Activated T-helper 9 cell treated with anti-CD3 and anti-CD28 coated beads, Interleukin-2, amount 50 U/mL, for 16 hours (primary cell): ENCODE measurements around the gene GSG1L.
"Not testable (repeated sequence)": the region's sequence is repeated elsewhere in the genome, so short reads cannot be mapped to it uniquely, and the experiment has no call there.

Source experiments
- DNase-seq: peaks from one replicate; pipeline ENCODE4 v3.0.0-alpha.2; 2020; ENCODE audit warnings: low read depth

GSG1L gene

DNA sequence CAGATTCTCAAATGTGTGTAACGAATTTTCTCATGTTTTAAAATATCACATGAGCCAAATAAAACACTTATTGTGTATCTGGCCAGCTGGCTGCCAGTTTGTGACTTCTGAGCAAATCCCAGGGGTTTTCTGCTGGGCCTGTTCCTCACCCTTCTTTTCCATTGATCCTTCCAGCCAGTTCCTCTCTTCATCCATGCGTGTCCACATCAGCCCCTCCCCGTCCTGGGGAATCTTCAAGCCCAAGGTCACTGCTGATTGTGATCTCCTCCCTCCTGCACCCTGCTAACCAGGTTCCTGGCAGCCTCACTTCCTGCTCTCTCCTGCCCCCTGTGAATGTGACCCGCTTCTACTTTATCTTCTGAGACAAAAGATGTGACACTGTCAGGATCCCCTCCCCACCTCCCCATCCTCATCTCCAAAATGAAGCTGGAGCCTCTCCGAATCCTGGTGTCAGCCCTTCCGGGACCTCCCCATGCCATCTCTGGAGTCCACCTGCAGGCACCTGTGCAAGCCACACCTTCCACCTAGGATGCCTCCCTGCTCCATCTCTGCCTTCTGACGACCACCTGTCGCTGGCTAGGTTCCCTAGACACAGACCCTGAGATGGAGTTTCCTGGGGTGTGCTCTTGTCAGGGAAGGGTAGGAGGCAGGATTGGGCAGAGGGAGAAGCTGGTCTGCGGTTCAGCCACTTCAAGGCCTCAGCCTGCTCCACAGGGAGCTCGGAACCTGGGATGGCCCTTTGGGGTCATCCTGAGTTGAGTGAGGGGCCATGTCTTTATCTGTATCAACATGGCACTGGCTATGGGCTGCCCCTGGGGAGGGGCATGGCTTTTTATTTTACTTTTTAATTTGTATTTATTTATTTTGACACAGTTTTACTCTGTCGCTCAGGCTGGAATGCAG, 308.5 kb downstream of the GSG1L start:
- DNase-seq, result no peak

DNA sequence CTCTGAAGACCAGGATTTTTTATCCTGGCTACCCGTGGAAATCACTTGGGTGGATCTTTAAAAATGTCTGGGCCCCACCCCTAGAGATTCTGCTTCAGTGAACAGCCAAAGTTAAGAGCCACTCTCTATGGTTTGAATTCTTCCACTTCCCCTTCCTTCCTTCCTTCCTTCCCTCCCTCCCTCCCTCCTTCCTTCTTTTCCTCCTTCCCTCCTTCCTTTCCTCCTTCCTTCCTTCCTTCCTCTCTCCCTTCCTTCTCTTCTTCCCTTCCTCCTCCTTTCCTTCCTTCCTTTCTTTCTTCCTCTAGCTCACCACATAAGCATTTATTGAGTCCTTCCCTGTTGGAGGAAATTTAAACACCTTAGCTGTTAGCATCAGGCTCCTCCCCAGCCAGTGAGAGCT, 310.0 kb downstream of the GSG1L start:
- no peak for DNase-seq

DNA sequence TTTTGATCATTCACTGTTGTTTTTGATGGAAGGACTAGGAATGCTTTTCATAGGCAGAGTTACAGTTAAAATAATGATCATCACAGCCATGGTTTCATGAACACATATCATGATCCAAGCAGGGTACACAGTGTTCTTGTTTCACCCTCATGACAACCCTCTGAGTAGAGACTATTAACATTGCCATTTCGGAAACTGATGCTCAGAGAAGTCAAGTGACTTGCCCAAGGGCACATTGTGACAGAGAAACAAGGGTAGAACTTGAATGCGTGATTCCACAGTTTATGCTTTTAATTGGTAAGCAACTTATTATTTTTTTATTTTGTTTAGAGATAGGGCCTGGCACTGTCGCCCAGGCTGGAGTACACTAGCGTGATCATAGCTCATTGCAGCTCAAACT, 311.3 kb downstream of the GSG1L start:
- DNase-seq, result no peak

DNA sequence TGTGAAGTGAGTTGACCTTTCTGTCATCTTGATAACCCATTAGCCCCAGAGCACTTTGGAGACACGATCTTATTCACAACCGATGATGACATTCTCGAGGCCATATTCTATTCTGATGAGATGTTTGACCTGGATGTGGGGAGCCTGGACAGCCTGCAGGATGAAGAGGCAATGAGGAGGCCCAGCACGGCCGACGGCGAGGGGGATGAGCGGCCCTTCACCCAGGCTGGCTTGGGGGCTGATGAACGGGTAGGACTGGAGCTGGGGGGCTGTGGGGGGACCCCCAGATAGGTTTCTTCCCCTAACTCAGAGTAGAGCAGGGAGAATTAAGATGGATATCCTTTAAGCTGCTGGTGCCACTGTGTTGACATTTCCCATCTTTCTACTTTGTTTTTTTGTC, 311.8 kb downstream of the GSG1L start:
- DNase-seq, result no peak

DNA sequence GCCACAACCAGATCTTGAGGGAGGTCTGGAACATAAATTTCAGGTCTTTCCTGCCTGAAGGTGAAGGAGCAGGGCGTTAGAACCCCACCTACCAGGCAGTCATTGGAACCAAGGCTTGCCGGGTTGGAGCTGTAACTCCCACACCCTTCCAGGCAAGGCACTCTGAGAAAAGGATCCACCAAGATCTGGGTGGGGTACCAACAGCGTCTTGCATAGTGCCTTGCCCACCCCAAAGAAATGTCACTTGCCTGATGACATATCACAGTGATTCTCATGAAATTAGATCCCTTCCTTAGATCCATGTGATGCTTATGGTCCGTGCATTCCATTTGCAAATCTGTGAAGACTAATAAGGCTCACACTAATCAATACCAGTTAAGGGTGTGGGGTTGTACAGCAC, 312.3 kb downstream of the GSG1L start:
- no peak for DNase-seq

DNA sequence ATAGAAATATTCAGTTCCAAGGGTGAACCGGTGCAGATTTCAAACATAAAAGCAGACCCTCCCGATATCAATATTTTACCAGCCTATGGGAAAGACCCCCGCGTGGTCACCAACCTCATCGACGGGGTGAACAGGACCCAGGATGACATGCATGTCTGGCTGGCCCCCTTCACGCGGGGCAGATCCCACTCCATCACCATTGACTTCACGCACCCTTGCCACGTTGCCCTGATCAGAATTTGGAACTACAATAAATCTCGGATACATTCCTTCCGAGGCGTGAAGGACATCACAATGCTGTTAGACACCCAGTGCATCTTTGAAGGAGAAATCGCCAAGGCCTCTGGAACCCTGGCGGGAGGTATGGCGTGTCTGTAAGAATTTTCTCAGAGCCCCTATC, 313.6 kb downstream of the GSG1L start:
- DNase-seq, result no peak

DNA sequence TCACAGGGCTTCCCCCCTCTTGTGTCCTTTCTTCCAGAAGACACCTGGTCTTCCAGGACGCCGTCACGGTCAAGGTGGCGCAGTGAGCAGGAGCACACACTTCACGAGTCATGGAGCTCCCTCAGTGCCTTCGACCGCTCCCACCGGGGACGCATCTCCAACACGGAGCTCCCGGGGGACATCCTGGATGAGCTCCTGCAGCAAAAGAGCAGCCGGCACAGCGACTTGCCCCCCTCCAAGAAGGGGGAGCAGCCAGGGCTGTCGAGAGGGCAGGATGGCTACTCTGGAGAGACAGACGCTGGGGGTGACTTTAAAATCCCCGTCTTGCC, 314.0 kb downstream of the GSG1L start:
- DNase-seq, result no peak

DNA sequence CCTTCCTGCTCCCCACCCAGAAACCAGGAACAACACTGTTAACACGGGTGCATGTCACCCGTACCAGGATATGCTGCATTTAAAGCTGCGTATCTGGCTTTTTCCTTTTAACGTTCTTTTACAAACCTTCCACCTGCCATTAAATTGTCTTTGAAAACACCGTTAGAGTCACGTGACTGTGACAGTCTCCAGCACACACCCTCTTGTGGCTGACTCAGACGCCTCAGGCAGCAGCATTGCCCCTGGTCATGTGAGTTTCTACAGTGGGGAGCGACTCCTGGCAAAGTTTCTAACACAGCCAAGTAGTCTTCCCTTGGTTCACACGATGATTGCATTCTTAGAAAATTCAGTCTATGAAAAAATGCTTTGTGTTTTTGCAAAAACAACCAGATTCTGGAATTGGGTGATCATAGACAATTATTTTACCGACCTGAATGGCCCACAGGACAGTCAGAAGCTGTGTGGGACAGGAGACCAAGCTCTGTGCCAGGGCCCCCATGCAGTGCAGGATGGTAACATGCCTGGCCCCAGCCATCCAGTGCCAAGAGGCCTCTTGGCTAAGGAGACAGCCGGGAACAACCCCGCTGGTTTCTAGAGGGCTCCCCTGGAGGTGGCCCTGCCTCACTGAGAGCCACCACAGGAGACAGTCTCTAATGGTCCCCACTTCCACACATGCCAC, 314.5 kb downstream of the GSG1L start:
- DNase-seq, result no peak

DNA sequence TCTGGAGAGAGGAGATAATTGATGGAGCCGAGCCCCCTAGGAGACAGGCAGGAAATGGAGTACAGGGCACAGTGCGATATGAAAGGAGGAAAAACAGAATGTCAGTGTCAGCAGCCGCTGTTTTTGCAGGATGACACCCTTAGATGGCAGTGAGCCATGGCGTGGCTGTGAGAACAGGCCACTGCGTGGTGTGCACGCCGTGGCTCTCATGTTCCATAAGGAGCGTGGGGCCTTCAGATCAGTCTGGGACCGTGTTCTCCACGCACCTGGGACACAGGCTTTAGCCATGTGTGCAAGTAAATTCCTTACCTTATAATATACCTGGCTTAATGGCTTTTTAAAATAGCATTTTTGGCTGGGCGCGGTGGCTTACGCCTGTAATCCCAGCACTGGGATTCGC, 315.6 kb downstream of the GSG1L start:
- no peak for DNase-seq

DNA sequence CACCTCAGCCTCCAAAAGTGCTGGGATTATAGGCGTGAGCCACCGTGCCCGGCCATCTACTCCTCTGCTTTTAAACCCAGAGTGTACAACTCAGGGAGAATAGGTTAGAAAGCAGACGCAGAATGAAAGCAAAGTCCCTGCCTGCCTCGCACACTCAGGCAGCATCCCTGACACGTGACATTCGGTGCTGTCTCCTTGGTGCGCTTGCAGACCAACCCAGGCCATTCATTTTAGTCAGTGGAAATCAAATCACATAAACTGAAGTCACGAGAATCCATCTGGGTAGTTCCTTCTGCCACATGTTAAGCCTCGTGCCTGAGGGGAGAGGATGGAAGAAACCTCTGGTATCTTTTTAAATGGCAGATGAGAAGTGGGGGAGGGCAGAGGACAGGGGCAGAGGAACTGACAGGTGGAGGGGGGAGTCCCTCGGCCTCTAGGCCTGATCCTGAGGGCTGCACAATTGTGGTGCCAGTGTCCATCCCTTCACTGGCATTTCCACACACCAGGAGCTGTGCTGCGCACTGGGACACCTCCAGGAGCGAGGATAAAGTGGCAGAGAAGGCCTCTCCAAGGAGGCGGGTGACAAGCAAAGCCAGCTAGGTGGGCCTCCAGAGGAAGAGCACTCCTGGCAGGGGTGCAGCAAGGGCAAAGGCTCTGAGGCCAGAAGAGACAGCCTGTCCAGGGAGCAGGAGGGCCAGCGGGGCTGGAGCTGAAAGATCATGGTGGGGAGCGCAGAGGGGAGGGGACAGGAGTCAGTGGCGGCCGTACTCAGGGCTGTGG, 317.2 kb downstream of the GSG1L start:
- no peak for DNase-seq

DNA sequence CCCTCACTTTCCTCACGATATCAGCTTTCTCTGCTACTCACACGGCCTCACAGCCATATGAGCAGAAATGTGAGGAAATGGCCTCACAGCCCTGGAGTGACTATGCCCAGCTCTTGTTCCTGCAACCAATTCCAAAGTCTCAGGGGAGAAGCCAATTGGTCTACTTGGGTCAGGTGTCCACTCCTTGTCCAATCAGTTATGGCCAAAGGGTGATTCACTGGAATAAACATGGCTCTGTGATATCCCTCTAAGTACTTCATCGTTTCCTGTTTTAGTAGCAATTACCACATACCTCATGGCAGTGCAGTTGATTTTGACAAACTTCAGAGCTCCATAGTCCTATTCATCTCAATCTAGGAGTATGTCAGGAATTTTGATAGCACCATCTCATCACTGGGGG, 318.2 kb downstream of the GSG1L start:
- DNase-seq, result no peak

DNA sequence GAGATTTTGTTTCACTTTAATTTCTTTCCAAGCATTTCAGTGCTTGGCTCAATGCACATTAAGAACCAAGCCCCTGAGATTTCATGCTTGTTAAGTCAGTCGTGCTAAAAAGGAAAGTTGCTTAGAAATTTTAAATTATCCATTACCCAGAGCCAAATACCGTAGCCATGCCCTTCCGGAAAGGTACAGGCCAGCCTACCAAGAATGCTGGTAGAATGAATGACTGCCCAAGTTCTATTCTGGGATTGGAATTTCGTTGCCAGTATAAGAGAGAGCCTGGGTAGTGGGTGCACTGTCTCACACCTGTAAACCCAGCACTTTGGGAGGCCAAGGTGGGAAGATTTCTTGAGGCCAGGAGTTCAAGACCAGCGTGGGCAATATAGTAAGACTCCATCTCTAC, 319.6 kb downstream of the GSG1L start:
- DNase-seq, result no peak

DNA sequence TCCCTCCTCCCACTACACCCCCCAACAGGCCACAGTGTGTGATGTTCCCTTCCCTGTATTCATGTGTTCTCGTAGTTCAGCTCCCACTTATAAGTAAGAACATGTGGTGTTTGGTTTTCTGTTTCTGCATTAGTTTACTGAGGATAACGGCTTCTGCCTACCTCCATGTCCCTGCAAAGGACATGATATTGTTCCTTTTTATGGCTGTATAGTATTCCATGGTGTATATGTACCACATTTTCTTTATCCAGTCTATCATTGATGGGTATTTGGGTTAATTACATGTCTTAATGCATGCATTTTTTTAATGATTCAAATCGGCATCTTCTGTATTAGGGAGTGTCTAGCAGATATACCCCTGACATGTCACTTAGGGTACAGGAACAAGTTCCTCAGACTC, 320.5 kb downstream of the GSG1L start:
- not testable (repeated sequence) for DNase-seq

DNA sequence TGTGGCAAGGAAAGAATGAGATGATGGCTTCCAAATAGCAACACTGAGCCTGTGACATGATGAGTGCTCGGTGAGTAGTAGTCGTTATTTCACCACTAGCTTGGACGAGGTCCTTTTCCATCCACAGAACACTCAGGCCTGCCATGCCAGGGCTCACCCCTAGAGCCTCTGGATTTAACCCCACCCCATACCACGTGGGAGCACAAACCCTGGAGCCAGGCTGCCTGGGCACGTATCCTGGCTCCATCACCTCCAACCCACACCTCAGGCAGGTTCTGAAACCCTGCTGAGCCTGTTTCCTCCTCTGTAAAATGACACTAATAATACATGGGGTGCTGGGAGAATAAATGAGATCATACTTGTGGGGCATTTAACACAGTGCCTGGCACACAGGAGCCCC, 321.2 kb downstream of the GSG1L start:
- no peak for DNase-seq

DNA sequence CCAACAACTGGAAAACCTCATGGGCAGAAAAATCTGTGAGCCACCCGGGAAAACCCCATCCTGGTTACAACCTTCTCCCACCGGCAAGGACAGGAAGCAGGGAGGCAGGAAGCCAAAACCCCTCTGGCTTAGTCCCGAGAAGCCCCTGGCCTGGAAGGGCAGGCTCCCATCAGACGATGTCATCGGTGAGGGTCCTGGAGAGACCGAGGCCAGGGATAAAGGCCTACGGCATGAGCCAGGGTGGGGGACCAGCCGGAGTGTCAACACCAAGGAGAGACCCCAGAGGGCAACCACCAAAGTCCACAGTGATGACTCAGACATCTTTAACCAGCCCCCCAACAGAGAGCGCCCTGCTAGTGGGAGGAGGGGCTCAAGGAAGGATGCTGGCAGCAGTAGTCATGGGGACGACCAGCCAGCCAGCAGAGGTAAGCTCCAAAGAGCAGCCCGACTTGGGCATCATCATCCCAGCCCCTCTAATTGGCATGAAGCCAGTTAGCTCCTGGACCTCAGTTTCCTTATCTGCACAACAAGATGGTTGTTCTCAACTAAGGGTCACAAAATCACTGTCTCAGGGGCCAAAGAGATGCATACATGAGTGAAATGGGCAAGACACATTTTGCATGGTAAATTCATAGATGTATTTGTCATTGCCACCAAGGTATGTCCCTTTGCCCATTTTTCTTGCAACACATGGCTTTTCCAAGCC, 322.9 kb downstream of the GSG1L start:
- DNase-seq, result no peak

DNA sequence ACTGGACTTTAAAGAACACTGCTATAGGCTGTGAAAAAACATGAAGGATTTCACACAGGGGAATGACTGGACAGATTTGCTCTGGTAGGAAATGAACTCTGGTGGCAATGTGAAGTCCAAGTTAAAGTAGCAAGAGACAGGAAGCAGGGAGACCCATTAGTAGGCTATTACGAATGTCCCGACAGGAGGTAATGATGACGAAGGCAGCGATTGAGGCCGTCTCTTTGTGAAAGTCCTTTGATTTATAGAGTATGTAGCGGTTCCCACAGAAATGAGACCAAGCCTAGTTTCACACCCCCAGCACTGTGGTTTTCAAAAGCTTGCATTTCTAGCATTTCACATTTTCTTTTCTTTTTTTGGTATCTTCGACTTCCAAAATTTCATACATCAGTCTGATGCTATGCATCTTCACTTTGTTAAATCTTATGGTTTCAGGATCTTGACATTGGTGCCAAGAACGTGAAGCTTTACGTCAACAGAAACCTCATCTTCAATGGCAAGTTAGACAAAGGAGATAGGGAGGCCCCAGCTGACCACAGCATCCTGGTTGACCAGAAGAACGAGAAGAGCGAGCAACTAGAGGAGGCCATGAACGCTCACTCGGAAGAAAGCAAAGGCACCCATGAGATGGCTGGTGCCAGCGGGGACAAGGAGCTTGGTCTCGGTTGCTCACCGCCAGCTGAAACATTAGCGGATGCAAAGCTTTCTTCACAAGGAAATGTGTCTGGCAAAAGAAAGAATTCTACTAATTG, 323.7 kb downstream of the GSG1L start:
- no peak for DNase-seq

DNA sequence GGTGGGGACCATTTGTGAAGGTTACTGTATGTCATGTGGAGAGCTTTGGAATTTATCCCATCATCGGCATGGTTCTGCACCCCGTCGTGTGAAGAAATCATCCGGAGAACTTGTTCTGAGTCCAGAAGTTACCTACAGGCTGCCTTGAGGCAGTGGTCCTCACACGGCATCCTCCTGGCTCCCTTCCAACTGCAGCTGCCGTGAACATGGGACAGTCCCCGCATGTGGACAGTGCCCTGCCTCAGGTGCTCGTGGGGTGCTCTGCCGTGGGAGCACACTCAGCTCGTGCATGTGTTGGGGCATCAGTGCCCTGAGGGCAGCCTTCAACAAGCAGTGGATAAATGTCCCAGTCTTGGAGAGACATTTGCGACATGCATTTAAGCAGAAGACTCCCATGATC, 324.9 kb downstream of the GSG1L start:
- no peak for DNase-seq
